ENCODE data around the gene EPHB6.

Gene EPHB6

DNA sequence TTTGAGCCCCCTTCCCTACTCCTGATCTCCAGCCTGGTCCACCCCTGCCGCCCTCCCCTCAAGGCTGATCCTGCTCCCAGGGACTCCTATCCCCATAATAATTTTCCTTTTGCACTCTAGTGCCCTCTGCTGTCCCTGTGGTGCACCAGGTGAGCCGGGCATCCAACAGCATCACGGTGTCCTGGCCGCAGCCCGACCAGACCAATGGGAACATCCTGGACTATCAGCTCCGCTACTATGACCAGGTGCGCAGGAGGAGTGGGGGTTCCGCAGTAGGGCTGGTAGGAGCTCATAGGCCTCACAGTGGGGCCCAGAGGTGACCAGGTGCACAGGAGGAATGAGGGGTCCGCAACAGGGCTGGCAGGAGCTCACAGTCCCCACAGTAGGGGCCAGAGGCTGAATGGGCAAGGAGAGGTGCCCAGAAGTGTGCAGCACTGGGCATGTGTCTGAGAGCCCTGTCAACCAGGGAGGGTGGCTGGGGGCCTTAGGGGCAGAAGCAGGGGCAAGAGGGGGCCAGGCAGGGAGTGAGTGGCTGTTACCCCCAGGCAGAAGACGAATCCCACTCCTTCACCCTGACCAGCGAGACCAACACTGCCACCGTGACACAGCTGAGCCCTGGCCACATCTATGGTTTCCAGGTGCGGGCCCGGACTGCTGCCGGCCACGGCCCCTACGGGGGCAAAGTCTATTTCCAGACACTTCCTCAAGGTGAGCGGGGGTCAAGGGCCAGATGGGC, 11.7 kb downstream of the EPHB6 start:
- DNase-seq (ENCODE audit: low read depth), result no peak

DNA sequence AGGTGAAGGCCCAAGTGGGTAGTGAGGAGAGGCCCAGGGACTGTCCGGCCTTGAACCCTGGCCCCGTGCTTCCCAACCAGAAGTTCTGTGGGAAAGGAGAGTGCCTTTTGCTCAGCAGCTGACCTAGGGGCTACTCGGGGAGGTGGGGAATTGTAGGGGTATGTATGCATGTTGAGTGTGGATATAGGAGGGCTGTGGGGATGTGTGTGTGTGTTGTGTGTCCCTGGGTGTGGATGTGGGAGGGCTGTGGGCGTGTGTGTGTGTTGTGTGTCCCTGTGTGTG, 12.2 kb downstream of the EPHB6 start:
- no peak for DNase-seq (ENCODE audit: low read depth)

DNA sequence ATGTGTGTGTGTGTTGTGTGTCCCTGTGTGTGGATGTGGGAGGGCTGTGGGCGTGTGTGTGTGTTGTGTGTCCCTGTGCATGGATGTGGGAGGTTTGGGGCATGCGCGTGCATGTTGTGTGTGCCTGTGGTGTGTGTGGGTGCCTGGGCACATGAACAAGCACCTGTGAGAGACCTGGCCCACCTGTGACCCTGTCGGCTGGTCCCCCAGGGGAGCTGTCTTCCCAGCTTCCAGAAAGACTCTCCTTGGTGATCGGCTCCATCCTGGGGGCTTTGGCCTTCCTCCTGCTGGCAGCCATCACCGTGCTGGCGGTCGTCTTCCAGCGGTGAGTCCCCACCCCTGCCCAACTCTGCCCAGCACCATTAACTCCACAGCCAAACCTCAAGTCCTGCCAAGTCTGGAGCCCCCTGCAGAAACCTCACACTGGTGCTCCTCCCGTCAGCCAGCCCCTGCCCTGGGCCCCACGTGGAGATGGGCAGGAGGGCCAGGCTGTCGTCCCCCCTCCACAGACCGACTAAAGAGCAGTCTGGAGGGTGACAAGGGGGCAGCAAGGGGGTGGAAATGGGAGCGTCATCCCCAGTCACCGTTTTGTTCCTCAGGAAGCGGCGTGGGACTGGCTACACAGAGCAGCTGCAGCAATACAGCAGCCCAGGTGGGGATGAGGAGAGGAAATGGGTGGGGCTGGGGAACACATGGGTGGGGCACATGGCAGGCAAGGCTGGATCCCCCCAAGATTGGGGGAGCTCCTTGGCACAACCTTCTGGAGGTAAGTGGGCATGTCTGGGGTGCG, 12.7 kb downstream of the EPHB6 start:
- no peak for DNase-seq (ENCODE audit: low read depth)

DNA sequence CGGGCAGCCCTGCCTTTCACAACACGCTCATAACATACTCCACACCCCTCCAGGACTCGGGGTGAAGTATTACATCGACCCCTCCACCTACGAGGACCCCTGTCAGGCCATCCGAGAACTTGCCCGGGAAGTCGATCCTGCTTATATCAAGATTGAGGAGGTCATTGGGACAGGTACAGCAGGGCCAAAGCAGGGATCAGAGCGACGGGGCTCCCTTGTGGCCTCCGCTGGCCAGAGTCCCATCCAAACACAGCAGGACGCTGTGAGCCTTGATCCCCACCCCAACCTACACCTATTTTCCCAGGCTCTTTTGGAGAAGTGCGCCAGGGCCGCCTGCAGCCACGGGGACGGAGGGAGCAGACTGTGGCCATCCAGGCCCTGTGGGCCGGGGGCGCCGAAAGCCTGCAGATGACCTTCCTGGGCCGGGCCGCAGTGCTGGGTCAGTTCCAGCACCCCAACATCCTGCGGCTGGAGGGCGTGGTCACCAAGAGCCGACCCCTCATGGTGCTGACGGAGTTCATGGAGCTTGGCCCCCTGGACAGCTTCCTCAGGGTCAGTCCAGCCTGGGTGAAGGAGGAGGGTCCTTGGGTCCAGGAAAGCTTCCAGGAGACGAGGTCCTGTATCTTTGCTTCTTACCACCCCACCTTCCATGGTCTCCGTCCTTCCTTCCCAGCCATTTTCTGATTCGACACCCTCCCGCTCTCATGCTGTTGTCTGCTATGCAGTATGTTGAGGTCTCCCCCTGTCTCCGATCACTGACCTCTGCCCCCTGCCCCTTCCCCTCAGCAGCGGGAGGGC, 13.5 kb downstream of the EPHB6 start:
- DNase-seq (ENCODE audit: low read depth), result no peak

DNA sequence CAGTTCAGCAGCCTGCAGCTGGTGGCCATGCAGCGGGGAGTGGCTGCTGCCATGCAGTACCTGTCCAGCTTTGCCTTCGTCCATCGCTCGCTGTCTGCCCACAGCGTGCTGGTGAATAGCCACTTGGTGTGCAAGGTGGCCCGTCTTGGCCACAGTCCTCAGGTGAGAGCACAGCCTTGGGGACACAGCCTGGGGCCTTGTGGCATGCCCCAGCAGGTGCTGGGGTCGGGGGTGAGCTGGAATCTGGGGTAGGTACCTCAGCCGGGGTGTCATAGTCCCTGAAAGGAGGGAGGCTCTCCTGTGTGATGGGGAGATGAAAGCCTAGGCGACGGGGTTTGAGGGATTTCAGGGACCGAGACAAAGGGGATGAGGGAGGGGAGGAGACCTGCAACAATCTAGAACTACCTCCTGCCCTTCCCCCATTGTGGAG, 14.1 kb downstream of the EPHB6 start:
- DNase-seq (ENCODE audit: low read depth), result no peak

DNA sequence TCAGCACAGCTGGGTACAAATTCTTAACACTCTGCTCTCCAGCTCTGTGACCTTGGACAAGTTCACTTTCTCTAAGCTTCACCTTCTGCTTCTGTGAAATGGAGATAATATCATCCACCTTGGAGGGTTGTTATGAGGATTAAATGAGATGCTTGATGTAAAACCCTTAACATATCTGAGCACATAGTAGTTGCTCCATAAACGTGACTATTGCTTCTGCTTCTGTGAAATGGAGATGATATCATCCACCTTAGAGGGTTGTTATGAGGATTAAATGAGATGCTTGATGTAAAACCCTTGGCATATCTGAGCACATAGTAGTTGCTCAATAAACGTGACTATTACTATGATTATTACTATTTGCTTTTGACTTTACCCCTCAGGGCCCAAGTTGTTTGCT, 14.6 kb downstream of the EPHB6 start:
- DNase-seq (ENCODE audit: low read depth), result no peak

DNA sequence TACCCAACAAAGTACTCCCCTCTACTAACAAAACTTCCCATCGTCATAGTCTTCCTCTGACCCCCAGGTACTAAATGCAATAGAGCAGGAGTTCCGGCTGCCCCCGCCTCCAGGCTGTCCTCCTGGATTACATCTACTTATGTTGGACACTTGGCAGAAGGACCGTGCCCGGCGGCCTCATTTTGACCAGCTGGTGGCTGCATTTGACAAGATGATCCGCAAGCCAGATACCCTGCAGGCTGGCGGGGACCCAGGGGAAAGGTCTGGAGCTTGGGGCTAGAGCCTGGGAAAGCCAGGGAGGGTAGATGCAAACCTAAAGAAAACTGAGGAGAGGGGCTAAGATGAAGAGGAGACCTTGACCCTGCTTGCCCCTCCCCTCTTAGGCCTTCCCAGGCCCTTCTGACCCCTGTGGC, 15.3 kb downstream of the EPHB6 start:
- no peak for DNase-seq (ENCODE audit: low read depth)

DNA sequence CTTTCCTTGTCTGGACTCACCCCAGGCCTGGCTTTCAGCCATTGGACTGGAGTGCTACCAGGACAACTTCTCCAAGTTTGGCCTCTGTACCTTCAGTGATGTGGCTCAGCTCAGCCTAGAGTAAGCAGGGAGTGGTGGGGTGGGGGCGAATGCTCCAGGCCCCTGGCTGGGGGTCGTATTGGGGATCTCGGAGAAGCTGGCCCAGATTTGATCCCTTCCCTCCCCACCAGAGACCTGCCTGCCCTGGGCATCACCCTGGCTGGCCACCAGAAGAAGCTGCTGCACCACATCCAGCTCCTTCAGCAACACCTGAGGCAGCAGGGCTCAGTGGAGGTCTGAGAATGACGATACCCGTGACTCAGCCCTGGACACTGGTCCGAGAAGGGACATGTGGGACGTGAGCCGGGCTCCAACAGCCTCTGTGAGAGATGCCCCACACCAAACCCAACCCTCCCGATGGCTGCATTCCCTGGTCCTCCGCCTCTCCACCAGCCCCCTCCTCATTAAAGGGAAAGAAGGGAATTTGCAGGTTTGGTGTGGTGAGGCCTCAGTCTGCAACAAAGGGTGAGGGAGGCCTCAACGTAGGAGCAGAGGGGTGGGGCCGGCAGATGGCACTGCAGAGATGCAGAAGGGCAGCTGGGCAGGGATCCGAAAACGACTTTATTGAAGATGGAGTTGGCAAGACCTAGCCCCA, 15.8 kb downstream of the EPHB6 start:
- no peak for DNase-seq (ENCODE audit: low read depth)

DNA sequence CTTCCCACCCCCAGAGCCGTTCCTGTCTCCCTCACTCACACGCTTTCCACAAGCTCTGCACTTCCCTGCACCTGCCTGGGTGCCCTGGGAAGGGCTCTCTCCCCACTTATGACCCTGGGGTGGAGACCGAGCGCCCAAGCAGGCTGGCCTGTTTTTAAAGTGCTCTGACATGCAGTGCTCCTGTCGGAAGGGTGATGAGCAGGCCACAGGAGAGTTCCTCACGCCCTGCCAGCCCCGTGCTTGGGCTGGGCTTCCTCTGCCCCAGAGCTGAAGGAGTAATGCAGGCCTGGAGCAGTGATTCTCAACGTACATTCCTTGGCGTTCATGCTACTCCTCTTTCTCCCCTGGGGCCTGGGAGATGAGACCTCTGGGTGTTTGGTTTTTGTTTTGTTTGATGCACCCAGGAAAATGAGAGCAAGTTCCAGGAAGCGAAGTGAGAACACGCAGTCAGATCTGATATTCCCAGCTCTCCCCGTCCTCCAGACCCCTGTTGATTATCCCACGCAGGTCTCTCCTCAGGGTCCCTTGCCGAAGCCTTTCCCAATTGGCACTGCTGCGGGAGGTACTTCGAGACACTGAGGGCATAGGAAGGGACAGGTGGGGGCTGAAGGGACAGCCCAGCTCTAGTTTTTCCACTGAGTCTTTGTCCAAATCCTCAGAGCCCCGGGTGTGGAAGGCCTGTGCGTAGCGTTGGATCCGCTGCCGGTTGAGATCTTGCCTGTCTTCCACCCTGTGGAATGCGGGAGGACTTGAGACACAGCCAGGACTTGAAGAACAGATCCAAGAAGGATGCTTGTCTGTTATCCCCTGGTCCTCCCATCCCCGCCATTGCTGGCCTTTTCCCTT, 16.6 kb downstream of the EPHB6 start:
- no peak for DNase-seq (ENCODE audit: low read depth)

DNA sequence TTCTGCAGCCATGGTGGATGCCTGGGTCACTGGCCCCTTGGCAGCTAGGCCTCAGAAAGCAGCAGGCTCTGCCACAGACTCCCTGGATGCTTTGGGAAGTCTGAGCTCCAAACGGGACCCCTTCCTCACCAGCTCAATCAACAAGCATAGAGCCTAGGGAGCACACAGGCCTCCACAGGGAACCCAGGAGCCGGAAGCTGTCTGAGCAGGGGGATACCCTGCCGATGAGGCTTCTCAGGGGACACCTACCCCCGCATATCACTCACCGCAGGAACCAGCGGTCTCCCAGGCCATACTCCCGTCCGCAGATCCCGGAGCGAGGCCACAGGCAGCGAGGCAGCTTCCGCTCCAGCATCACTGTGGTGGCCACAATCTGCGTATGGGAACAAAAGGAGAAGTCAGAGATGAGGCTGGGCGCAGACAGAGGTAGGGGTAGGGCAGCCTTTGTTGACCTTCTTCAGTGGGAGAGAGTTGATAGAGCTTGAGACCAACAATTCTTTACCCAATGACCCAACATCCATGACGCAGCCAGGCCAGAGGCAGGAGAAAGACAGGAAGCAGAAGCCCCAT, 17.3 kb downstream of the EPHB6 start:
- no peak for DNase-seq (ENCODE audit: low read depth)

DNA sequence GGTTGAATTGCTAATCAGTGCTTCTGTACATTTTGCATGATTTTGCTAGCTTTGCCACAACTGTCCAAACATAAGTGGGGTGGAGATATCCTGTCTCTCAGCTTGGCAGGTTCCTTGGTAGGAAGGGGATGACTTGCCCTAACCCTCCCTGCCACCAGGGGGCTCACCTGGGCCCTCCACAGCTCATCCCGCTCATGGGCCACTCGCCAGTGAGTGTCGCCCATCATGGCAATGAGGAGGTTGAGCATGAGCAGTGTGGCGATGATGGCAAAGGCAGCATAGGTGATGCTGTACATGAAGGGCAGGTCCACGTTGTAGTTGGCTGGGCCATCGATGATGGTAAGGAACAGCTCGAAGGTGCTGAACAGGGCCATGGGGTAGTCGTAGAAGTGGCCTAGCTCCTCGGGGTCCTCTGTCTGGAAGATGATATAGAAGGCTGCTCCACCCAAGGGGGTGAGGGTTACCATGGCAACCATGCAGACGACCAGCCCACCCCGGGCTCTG, 18.5 kb downstream of the EPHB6 start:
- DNase-seq (ENCODE audit: low read depth), result no peak

DNA sequence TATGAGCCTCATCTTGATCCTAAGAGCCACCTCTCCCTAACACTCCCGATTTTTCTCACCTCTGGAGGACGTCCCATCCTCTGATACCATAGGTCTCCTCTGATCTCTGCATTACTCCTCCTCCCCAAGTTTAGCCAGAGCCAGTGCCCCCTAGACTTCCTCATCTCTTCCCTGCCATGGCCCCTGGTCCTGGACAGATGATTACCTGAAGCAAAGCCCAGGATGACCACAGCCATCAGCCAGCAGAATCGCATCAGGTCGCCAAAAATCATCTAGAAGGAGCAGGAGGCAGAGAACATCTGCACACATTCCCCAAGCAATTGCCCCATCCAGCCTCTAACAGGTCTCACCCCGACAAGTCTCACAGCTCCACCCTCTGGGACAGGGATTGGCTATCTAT, 19.0 kb downstream of the EPHB6 start:
- DNase-seq (ENCODE audit: low read depth), result no peak

DNA sequence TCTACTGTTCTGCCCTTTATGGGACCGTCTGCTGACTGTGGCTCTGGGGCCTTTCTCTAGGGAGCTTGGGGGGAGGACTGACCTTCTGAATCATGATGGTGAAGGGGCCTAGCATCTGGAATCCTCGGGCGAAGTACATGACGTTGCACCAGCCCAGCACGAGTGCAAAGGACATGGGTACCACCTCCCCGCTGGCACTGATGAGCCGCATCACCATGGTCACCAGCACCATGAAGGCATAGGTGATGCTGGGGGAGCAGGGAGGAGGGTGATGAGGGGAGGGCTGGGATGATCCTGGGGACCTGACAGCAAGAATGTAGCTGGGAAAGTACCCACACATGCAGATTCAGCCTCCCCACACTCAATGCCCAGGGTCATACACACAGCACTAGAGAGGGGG, 19.5 kb downstream of the EPHB6 start:
- DNase-seq (ENCODE audit: low read depth), result no peak

DNA sequence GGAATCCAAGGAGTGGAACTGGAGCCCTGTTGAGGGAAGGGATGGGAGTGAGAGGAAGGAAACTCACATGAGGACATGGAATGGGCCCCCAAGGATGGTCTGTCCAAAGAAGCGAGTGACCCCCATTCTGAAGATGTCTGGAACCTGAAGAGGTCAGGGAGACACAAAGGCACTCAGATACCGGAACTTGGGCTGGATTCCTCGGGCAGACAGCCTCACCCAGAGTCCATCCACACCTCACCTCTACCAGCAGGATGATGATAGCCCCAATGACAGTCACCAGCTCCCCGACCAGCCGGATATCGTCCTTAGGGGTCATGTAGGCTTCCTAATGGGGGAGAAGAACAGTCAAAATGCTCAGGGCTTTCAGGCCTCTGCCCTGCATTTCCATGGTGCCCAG, 20.0 kb downstream of the EPHB6 start:
- no peak for DNase-seq (ENCODE audit: low read depth)

DNA sequence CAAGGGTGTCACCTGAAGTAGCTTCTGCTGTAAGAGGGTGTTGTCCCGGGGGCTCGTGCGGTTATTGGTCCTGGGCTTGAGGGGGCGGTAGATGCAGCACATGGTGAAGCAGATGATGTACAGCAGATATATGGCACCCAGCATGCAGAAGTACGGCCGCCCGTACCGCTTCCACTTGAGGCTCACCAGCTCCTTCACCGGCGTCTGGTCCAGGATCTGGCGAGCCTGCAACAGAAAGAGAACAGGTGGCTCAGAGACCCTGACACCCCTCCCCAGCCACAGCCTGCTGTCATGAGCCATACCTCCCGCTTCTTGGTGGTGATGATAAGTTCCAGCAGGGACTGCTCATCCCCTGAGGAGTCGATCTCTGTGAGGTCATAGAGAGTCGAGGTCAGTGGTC, 20.6 kb downstream of the EPHB6 start:
- no peak for DNase-seq (ENCODE audit: low read depth)

DNA sequence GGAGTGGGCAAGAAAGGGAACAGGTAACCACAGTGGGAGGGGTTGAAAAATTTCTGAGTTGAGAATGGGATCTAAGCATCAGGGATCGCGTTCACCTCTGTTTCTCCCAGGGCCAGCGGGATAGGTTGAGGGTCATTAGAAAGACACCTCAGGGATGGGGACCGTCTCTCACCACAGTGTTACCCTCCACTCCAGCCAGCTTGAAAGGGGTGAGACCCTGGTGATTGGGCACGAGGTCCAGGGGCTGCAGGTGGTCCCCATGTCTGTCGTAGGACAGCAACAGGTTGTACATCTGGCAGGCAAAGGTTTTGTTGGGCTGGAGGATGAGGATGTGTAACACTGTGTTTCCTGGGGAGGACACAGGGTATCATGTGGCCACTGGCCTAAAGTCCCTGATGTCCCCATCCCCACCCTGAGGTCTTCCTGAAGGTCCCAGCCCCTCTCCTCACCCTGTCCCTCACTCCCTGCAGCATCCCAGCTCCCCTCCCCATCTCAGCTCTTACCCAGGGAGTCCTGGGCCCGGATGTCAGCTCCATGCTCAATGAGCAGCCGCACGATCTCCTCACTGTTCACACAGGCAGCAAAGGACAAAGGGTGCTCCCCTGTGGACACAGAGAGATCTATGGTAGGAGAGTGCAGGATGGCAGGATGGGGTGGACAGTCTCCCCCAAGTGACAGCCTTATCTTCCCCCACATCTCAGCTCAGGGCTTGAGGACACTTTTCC, 21.5 kb downstream of the EPHB6 start:
- no peak for DNase-seq (ENCODE audit: low read depth)

DNA sequence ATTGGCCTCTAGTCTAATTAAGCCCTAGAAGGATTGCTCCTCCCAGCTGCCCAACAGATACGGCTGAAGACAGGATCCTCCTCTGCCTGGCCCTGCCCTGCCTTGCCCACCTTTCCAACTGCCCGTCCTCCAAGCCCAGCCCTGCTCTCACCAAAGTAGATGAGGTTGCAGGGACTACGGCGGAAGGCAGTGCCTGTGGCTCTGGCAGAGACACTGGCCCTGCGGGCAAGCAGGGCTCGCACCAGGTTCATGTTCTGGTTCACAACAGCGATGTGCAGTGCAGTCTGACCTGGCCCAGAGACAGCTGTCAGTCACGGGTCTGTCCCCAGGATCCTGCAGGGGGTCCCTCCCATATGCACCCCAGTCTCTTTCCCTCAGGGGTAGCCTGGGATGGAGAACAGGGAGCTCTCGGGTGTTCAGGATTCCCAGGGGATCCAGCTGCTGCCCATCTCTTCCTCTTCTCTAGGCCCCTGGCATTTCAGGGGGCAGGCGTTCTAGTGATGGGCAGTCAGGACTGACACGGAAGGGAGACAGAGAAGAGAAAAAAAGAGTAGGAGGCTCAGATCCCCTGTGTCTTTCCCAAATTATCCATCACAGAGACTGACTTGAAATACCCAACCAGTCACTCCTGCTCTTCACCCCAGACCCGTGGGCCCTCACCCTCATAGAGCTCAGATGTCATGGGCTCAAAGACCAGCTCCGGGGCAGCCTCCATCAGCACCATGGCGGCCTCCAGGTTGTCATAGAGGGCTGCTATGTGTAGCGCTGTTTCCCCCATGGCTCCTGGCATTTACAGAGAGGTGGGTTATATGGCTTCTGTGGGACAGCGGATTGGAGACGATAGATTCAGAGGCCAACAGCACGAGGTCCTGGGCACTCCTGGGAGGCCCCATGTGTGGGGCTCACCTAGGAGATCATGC, 22.4 kb downstream of the EPHB6 start:
- DNase-seq (ENCODE audit: low read depth), result no peak

DNA sequence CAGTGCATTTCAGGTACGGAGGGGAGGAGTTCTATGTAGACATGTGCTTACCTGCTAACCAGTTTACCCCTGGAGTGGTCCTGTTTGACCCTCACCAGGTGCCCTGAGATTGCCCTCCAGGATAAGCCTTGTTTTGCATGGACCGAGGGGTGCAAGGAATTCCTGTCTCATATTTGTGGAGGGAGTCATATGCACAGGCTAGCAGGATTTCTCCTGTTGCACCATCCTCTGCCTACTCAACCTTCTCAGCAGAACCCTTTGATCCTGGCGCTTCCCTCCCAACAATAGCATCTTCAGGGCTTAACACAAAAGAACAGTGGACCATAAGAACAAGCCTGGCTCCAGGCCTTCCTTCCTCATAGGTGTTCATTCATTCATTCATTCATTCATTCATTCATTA, 23.4 kb downstream of the EPHB6 start:
- no peak for DNase-seq (ENCODE audit: low read depth)

DNA sequence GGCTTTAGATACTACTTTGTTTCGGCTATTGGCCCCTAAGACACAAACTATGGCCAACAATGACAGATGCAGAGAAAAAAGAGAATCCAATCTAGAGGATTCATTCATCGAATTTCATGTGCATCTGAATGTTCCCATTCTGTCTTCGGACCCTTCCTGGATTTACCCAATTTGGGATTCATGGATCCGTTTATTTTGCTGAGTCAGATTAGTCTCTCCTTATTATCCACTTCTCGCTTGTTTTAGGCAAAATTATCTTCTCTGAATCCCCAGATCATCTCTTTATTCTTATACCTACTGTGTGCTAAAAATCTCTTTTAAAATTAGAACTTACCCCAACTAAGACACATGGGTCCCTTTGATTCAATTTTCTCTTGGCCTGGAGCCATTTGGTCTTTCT, 24.2 kb downstream of the EPHB6 start:
- DNase-seq (ENCODE audit: low read depth), result no peak

Measured in stimulated activated CD8-positive, alpha-beta memory T cell treated with anti-CD3 and anti-CD28 coated beads, Interleukin-12 subunit alpha, Interleukin-12 subunit beta, amount 100 ng/mL, for 4 hours (primary cell).